GM13976 (cell line): ENCODE data around the gene ARHGEF4.

ENCODE experiments used
- DNase-seq: peaks from one replicate; pipeline ENCODE4 v3.0.0; 2012; ENCODE audit warnings: low spot score
- in situ Hi-C: fragments of 300-500 bp; cut with MboI; formaldehyde crosslinking; loops from one replicate; pipeline ENCODE4 v1.12.0; 2022; ENCODE audit warnings: low sequenced_read_pairs, mixed read lengths, inconsistent platforms; ENCODE audit not compliant: unreplicated experiment
- TF ChIP-seq, protein P1 (sequence below): IDR thresholded peaks from 2 replicates; pipeline ENCODE4 v1.5.1; 2012; ENCODE audit warnings: borderline replicate concordance, mild to moderate bottlenecking; ENCODE audit not compliant: insufficient read depth; ENCODE audit errors: extremely low read depth, missing control alignments, control extremely low read depth

ARHGEF4 gene

GRCh38 chr2:130872741-130873125, 36.0 kb downstream of the ARHGEF4 start:
- DNase-seq, result no peak
- in situ Hi-C loops, result no loop called here
- TF ChIP-seq, protein P1, sequence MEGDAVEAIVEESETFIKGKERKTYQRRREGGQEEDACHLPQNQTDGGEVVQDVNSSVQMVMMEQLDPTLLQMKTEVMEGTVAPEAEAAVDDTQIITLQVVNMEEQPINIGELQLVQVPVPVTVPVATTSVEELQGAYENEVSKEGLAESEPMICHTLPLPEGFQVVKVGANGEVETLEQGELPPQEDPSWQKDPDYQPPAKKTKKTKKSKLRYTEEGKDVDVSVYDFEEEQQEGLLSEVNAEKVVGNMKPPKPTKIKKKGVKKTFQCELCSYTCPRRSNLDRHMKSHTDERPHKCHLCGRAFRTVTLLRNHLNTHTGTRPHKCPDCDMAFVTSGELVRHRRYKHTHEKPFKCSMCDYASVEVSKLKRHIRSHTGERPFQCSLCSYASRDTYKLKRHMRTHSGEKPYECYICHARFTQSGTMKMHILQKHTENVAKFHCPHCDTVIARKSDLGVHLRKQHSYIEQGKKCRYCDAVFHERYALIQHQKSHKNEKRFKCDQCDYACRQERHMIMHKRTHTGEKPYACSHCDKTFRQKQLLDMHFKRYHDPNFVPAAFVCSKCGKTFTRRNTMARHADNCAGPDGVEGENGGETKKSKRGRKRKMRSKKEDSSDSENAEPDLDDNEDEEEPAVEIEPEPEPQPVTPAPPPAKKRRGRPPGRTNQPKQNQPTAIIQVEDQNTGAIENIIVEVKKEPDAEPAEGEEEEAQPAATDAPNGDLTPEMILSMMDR, result no peak

DNA sequence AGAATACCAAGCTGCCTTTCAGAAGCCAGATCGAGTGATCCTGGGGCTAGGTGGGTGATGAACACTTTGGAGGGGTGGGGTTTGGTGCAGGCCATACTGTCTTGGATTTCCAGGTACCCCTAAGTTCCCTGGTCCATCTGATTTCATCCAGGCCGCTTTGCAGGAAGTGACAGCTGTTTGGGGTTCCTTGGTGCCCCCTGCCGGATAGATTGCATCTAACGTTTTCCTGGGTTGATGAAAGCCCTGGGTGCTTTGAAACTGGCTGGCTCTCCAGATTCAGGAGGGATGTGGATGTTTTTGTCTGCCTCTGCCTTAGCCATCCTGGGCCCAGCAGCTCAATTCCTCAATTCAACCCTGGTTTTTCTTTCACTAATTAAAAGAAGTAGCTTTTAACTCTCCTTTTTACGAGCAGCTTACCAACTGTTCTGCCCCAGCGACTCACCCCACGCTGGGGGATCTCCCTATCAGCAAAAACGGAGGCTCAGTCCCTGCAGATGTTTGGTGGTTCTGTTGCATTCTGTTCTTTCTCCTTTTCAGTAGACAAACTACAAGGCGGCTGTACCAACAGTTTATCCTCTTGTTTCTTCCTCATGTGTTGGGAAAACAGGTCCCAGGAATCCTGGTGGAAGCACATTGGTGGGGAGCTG, 37.1 kb downstream of the ARHGEF4 start:
- DNase-seq, result peak; percentile 84
- TF ChIP-seq, protein P1, result peak; percentile 54
- in situ Hi-C loops, result no loop called here

DNA sequence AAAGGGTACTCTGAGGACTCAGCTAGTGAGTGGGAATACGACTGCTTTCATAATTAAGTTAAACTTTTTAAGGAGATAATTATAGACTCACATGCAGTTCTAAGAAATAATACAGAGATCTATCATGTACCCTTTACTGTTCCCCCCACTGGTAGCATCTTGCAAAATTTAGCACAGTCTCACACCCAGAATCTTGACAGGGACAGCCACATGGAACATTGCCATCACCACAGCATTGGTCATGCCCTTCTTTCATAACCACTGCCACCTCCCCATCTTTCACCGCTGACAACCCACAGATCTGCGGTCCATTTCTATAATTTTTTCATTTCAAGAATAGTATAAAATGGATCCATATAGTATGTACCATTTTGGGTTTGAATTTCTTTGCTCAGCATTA, 37.8 kb downstream of the ARHGEF4 start:
- TF ChIP-seq, protein P1, result no peak
- in situ Hi-C loops, result no loop called here
- no peak for DNase-seq

DNA sequence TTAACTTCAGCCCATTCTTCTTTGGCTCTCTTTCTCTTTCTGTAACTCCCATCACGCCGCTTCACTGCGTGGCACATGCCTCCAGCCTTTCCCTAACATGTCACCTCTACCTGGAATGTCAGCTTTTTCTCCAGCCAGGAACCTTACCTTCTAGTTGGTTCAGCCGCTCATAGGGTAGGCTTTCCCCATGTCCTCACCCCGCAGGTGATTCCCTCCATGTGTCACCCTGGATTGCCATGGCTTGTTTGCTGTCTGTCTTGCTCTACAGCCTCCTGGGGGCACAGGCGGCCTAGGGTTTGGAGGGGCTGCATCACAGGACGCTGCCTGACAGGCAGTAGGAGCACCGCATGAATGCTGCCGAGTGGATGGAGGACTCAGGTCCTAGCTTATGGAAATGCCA, 39.2 kb downstream of the ARHGEF4 start:
- in situ Hi-C loops, result no loop called here
- DNase-seq, result no peak
- TF ChIP-seq, protein P1, result no peak

GRCh38 chr2:130877258-130877657, 40.5 kb downstream of the ARHGEF4 start:
- TF ChIP-seq, protein P1, result no peak
- in situ Hi-C loops, result no loop called here

GRCh38 chr2:130878316-130878715, 41.6 kb downstream of the ARHGEF4 start:
- in situ Hi-C loops, result no loop called here
- TF ChIP-seq, protein P1, result no peak
- no peak for DNase-seq

More at GRCh38 chr2:130877258-130877657, 40.5 kb downstream of the ARHGEF4 start:
- no peak for DNase-seq
